NCI-H345 (cell line): ENCODE data around the gene EEF2.
"Not testable (repeated sequence)": the region's sequence is repeated elsewhere in the genome, so short reads cannot be mapped to it uniquely, and the experiment has no call there.

Experiments used
- DNase-seq: peaks from one replicate; lab custom pipeline; 2025; lab: John Stamatoyannopoulos, UW

Gene EEF2

GRCh38 chr19:4014541-4015491 lies 29.6 kb upstream of the EEF2 start:
- DNase-seq, result no peak

DNA sequence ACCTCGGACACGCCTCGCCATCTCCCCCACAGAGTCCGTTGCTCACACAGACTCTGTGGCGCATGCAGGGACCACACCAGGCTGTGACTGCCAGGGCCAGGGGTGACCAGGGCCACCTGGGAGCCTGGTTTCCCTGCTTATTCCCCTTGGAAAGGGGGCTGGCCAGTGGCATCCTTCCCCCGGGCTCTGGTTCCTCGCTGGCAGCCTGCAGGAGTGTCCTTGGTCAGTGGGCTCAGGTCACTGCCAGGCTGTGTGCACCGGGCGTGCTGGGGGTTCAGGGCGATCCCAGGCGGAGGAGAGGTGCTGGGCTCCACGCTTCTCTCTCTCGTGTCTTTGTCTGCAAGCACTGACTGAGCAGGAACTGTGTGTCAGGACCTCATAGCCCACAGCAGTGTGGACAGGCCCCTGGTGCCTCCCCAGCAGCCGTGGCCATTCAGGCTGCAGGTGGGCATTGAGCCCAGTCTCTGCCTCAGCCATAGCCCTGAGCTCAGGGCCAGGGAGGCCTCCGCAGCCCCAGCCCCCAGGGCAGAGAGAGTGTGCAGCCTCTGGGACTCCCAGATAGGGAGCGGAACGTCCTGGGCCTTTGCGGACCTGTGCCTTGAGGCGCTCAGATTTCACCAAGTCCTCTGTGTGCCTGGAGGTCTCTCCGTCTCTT lies 28.8 kb upstream of the EEF2 start:
- no peak for DNase-seq

DNA sequence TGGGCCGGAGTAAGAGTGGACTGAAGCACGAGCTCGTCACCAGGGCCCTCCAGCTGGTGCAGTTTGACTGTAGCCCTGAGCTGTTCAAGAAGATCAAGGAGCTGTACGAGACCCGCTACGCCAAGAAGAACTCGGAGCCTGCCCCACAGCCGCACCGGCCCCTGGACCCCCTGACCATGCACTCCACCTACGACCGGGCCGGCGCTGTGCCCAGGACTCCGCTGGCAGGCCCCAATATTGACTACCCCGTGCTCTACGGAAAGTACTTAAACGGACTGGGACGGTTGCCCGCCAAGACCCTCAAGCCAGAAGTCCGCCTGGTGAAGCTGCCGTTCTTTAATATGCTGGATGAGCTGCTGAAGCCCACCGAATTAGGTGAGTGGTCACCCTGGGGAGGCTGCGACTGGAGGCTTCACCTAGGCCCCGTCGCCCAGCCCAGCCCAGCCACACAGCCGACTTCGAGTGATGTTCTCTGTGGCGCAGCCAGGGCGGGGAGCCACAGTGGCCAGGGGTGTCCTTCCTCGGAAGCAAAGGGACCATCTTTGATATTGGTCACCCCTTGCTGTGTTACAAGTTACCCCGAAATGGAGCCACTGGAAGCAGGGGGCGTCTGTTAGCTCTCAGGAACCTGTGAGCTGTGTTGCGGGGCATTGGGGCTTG lies 27.8 kb upstream of the EEF2 start:
- DNase-seq, result no peak

GRCh38 chr19:4012092-4012974 lies 27.1 kb upstream of the EEF2 start:
- peak; percentile 46 for DNase-seq

DNA sequence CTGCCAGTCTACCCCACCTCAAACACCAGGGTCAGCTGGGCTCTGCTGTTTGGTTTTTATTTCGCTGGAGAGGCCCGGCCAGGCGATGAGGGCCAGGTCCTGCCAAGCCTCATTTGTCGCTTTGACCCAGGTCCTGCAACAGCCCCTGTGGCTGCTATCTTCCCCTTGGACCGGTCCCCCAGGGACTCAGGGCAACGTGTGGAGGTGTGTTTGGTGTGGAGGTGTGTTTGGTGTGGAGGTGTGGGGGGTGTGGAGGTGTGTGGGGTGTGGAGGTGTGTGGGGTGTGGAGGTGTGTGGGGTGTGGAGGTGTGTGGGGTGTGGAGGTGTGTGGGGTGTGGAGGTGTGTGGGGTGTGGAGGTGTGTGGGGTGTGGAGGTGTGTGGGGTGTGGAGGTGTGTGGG lies 26.2 kb upstream of the EEF2 start:
- not testable (repeated sequence) for DNase-seq

- DNase-seq, result no peak
Observed at GRCh38 chr19:4010808-4011110, 25.5 kb upstream of the EEF2 start.

DNA sequence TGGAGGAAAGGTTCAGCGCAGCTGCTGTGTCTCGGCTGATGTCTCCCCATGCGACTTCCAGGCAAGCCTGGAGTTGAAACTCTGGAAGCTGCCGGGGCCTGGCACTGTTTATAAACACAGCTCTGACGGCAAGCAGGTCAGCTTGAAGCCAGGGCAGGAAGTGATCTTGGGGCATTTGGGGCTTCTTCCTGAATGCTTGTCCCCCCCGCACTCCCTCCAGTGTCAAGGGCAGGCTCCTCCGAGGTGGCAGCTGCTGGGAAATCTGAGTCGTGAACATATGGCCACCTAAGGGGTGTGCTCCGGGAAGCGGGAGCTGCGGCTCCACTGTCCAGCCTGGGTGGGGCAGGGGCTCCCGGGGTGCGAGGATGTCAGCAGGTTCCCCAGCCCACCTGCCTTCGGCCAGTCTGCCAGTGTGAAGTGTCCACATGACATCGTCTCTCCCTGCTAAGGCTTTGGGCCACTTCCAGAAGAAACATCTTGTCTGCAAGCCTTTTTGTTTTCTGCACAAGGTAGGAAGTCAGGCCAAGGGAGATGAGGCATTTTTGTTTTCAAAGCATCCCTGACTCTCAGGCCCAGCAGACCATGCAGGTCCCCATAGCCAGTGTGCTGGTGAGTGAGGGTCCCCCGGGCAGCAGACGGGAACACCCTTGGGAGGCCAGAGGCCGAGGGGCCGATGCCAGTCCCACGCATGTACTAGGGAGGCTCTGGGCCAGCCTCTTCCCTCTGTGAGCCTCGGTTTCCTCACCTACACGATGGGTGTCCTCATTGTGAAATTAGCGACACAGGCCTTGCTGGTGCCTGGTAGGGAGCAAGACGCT lies 24.9 kb upstream of the EEF2 start:
- no peak for DNase-seq

GRCh38 chr19:4007836-4008539 lies 22.7 kb upstream of the EEF2 start:
- DNase-seq, result peak; percentile 10

- DNase-seq, result peak; percentile 97
Observed at GRCh38 chr19:4007021-4007835, 22.0 kb upstream of the EEF2 start, which contains the start of gene PIAS4. PIAS4 (plus strand) TSS chr19:4007736; CDS start chr19:4007761, 25 bp downstream.

- DNase-seq, result not testable (repeated sequence)
Observed at GRCh38 chr19:4005436-4005835, 20.2 kb upstream of the EEF2 start.

GRCh38 chr19:4000798-4001197 lies 15.5 kb upstream of the EEF2 start:
- not testable (repeated sequence) for DNase-seq

GRCh38 chr19:3998667-3999412 lies 13.6 kb upstream of the EEF2 start:
- DNase-seq, result not testable (repeated sequence)

- DNase-seq, result no peak
Observed at GRCh38 chr19:3995607-3996006, 10.3 kb upstream of the EEF2 start.

GRCh38 chr19:3990815-3991117 lies 5.5 kb upstream of the EEF2 start:
- DNase-seq, result no peak

DNA sequence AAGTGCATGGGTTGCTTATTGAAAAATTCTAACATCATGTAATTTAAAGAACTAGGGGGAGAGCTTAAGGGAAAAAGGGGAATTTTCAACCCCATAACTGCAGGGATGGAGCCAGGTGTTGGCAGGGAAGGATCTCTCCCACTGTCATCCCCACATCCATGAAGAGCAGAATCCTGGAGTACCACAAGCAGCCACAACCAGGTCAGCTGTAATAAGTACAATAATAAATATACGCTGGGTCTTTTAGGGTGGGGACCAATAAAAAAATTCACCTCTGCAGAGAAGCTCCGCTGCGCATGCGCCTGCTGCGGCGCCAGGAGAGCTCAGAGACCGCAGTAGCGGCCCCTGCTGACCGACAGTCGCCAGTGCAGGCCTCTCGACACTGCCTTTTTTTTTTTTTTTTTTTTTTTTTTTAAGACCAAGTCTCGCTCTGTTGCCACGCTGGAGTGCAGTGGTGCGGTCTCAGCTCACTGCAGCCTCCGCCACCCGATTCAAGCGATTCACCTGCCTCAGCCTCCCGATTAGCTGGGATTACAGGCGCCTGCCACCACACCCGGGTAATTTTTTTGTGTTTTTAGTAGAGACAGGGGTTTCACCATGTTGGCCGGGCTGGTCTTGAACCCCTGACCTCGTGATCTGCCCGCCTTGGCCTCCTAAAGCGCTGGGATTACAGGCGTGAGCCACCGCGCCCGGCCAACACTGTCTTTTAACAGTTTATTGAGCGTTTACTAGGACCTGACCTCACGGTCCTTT lies 2.5 kb upstream of the EEF2 start:
- peak; percentile 90 for DNase-seq

DNA sequence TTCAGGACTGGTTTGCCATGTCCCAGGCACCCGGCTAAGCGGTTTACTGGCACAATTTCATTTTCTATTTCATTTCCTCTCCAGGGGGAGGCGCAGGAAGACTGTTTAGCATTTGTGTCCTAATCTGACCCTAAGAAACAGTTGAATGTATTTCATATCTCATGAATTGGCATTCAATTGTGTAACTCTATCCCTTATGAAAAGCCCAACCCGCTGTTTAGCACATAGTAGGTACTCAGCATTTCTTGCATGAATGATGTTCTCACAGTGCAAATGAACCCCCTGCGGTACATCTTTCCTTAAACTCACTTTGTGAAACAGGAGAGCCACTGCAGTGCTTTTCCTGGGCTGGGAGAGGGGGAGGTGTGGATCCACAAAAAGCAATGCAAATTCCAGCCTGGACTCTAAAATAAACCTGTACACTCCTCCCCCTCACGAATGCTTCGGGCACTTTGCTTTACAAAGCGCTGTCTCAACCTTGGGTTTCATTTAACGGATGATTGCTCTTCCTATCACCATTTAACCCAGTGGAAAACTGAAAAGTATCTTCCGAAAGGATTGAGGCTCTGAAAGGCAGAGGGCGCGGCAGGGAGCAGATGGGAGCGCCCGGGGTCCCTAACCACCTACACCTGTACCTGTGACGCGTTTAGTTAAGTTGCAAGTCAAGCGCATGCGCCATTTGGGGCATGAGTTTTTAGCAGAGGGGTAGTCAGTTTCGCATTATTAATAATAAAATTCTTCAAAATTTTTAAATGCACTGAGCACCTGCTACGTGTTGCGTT lies 1.2 kb upstream of the EEF2 start:
- peak; percentile 94 for DNase-seq

- DNase-seq, result no peak
Observed at GRCh38 chr19:3985643-3986259, 488 bp upstream of the EEF2 start.
